CD4-positive, alpha-beta T cell treated with Interleukin-4 for 4 hours (primary cell): ENCODE measurements around the gene PAMR1.
A peak's percentile ranks its signal among the peaks of the same experiment; 100 is the strongest.

ENCODE experiments used
- DNase-seq: peaks from one replicate; pipeline ENCODE4 v3.0.0-alpha.2; 2020

PAMR1 gene

DNA sequence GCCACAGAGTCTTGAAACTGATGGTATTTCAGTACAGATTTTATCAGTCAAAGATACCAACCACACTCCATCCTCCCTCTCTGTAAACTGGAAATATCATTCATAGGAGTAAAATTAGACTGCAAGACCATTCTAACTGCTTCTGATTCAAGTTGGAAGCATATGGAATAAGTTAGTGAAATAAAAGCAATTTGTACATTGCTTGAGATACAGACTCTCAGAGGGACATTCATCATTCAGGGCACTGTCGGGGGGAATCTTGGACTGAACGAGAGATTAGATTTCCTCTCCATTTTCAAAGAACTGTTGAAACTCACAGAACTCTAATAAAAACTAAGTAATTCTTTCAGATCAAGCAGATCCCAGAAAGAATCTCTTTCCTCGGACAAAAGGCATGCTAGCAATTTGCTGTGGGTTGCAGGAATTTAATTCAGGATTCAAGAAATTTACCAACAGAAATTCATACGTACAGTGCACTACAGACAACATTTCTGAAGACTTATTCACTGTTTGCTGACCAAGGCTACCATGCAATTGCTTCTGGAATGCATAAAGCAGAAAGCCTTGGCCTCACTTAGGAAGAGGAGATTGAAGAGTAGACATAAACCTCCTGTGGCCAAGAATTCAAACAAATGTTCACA is 34.1 kb downstream of the PAMR1 start:
- no peak for DNase-seq

DNA sequence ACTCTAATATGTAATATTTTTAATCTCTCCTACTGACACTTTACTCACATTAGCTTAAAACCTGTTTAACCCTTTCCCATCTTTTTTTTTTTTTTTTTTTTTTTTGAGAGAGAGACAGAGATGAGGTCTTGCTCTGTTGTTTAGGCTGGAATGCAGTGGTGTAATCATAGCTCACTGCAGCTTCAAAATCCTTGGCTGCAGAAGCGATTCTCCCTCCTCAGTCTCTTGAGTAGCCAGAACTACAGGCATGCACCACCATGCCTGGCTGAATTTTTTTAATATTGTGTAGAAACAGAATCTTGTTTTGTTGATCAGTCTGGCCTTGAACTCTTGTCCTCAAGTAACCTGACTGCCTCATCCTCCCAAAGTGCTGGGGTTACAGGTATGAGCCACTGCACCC is 37.3 kb downstream of the PAMR1 start:
- no peak for DNase-seq

DNA sequence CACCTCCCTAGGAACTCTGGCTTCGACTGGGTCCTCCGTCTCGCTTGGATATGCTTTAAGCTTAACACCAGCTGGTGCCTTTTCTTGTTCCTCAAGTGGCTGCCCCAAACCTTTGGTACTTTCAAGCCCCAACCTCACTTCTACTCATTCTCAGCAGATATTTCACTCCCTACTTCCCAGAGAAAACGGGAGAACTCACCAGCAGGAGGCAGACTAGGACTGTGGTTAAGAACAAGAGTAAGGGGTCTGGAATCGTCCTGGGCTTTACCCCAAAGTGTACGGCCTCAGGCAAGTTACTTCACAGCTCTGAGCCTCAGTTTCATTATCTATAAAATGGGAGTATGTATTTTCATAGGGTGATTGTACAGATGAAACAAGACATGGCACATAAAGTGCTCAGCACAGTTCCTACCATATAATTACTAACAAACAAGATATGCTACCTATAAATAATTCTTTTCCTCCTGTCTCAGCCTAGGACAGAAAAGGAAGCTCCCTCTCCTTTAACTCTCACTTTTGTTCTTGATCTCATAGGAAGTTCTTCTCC is 37.8 kb downstream of the PAMR1 start:
- DNase-seq, result no peak

DNA sequence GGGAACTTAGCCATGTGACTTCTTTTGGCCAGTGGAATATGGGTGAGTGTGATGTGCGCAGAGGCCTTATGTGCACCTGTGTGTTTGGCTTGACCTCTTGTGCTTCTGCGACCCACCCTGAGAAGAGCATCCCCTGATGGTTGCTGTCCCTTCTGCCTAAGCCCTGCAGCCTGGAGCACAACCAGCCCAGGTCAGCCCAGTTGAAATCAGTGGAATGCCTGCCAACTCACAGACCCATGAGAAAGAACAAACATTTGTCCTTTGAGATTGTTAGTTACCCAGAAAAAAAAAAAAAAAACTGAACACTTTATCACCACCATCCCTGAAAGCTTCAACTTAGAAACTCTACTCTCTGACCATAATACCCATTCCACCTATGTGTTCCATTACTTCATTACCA is 38.5 kb downstream of the PAMR1 start:
- no peak for DNase-seq

DNA sequence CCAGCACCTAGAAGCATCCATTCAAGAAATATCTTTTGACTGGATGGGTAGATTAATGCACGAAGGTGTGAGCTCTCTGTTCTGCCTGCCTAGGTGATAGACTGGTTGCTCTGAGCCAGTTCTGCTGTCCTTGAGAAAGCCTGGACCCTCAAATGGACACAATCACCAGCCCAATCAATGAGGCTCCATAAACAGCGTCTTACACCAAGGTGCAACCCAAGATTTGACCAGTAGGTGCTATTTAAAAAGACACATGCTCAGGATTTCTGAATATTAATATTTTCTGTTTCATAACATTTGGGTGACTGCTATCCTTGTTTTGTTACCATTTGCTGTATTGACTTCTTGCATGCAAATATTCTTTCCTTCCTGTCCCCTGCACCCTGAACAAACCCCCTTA is 39.0 kb downstream of the PAMR1 start:
- DNase-seq, result no peak

DNA sequence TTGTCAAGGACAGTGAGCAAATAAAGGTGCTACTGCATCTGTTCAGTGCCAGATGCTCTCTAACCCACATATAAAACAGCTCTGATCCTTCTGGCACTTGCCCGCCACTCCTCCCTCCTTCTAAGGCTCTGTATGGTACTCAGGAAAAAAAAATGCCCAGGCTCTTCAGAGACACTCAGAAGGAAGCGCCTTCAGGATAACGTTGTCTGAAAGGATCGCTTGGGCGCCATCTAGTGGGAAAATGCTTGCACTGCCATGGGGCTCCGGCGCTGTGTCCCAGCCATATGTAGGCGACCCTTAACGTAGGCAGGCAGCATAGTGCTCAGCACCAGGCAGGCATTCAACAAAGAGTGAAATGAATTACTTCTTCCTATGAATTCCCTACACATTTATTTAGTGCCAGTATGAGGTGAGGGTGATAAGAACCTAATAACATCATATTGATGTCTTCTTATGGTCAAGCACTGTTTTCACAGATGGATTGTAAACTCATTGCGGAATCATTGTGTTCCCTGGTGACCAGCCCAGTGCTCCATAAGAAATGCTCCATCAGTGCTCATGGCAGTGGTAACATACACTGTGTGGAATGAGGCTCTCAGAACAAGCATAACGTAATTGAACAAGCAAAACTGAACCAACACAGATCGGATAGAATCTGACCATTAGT is 39.6 kb downstream of the PAMR1 start:
- peak; percentile 59 for DNase-seq

DNA sequence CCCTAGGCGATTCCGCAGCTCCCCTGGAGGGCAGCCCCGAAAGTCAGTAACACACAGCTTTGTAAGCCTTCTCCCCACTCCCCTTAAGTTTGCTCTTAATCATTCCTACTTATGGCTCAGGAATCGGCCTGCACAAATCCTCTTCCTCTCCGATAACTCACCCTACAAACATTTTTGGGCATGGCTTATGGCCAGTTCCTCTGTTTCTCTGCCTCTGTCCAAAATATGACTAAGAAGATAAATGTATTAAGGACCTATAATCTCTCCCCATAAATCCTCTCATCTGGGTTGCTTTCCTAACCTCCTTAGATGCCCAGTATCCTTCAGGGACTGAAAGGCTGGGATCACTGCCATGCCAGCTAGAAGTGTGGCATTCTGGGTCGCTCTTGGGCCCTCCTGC is 41.0 kb downstream of the PAMR1 start:
- no peak for DNase-seq

DNA sequence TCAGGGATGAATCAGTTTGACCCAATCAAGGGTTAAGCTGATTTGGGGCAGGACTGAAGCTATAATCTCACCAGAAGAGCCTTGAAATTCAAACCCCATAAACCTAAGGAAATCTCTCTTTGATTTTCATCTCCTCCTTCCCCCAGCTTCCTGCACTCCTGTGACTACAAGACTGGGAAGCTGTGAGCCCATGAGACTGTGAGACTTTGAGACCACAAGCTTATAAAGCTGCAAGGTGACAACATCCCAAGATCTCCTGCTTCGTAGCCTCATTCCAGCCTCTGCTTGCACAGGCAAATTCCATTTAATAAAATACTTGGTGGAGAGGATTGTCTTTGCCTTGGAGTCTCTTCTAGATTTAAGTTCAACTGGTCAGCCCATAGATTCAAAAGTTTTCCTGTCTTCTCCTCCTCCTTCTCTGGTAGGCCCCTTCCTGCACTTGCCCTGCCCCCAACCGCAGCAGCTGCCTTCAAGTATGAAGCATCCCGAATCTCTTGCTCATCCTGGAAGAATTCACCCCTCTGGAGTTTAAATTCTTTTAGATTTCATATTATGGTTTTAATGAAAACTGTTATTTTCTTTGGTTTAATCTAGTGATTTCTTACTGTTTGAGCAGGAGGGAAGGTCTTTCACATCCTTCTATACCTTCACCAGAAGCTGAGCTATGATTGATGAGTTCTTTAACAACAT is 42.1 kb downstream of the PAMR1 start:
- no peak for DNase-seq

DNA sequence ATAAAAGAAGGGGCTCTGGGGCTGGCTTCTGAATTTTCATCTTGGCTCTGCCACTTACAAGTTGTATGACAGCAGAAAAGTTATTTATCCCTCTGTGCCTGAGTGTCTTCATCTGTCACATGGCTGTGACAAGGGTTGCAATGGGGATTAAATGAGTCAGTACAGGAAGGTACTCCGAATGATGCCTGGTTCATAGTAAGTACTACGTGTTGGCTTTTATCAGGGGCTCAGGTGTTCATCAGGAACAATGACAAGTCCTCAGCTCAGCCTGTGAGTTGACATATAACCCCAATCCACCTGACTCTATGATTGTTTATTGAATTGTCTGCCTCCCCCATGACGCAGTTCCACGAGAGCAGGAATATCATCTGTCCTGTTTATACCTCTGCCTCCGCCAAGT is 45.7 kb downstream of the PAMR1 start:
- DNase-seq, result no peak

DNA sequence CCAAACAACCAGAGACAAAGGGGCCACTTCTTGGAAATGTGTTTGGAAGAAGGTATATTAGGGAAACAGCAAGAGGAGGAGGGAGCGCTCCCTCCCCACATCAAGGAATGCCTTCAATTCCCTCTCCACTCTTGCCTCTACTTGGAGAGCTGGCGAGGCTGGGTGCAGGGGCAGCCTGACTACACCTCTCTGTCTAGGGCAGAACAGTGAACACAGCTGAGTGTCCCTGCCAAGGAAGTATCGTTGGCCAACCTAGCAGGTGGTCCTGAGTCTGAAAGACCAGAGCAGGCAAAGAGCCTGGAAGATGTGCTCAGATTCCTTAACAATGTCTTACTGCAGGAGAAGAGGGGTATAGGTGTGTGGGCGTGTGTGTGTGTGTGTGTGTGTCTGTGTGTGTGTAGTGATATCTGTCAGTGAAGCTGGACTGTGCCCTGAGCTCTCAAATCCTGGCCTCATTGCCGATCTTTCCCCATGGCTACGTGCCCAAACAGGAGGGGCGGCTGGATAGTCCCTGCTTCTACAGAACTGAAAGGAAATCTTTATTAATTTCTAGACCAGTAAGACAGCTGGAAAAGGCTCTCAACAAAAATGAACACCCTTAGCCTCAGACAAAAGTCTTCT is 46.8 kb downstream of the PAMR1 start:
- DNase-seq, result no peak

DNA sequence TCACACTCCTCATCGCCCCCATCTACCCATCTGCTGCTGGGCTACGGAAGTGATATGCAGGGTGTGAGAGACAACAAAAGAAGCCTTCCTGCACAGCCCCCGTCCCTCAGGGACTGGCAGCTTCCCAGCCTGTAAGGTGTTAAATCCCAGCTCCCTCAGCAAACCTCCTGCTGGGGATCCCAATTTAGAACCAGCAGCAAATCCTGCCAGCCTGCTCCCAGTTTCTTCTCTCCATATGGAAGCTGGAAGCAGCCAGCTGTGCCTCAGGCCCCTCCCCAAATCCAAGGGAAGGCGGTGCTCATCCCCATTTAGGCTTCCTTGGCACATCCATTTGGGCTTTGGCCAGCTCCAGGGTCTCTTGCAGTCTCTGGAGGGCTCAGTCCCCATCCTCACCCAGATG is 47.5 kb downstream of the PAMR1 start:
- DNase-seq, result no peak

DNA sequence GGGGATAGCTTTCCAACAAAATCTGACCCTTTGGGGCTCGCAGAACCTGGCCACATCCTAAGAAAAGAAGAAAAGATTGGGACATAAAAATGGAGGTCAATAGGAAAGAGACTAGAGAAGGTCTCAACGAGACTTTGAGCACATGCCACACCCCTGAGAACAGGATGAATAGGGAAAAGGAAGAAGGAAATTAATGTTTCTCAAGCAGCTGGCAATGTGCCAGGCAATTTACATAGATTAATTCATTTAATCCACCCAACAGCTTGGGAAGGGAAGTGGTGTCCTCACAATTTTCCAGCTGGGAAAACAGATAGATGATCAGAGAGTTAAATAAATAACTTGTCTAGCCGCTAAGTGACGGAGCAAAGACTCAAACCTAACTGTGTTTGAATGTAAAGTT is 50.7 kb downstream of the PAMR1 start:
- no peak for DNase-seq

DNA sequence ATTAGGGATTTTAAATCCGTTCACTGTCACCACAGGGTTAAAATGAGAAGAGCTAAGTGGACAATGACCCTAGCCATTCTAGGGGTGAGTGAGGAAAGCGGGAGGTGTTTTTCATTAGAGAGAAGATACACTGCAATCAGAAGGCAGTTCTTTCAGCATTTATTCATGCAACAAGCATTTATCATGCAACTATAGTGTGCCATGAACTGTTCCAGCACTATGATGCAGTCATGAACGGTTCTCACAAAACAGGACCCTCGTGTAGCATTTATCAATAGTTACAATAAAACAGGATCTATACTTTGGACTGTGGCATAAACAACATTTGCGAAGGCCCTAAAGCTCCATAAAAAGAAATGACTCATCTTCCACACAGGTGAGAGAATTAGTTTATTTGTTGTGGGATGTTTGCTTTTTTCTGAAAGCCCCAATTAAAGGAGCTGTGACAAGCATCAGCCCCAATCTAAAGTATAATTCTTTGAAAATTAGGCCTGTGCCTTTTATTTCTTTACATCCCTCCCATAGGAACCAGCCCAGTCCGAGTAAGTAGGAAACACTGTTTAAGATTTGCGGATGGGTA is 51.5 kb downstream of the PAMR1 start:
- DNase-seq, result no peak

DNA sequence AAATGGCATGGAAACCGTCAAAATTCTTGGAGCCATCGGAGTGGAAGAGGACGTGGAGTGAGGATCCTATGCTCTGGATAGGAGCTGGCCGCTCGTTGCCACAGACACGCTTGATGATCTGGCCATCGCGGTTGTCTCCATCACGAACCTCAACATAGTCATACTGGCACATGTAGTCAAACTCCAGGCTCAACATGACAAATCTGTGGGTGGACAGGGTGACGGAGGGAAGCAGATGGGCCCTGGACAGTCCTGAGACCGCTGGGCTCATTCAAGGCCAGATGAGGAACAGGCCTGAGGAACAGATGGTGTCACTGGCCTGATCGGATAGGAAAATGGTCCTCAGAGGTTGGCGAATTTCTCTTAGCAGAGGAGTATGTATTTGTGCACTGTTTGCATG is 54.8 kb downstream of the PAMR1 start:
- no peak for DNase-seq

DNA sequence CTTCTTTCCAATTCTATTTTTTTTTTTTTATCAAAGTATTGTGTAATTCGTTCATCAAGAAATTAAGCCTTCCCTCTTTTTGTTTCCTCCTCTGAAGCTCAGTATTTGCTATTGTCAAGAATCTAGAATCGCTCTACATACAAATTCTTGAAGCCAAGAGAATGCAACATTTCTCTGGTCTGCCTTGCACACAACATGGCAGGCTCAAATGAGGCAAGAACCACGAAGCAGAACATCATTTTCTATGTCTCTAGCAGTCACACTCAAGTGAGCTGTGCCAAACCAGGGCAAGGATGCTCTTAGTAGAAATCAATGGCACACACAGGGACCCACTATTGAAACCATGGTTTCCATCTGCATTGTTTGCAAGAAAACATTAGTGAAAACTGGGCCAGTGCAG is 59.4 kb downstream of the PAMR1 start:
- no peak for DNase-seq

DNA sequence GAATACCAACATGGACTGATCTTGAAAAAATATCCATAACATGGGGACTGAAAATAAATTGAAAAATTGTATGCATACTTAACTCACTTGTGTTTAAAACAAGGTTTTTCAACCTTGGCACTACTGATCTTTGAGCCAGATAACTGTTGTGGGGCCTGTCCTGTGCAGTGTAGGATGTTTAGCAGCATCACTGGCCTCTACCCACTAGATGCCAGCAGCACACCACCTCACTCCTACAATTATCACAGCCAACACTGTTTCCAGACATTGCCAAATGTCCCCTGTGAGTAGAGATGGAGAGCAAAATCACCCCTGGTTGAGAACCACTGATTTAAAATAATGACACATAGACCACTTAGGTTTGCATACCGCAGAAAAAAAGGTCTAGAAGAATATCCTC is 61.1 kb downstream of the PAMR1 start:
- DNase-seq, result no peak

DNA sequence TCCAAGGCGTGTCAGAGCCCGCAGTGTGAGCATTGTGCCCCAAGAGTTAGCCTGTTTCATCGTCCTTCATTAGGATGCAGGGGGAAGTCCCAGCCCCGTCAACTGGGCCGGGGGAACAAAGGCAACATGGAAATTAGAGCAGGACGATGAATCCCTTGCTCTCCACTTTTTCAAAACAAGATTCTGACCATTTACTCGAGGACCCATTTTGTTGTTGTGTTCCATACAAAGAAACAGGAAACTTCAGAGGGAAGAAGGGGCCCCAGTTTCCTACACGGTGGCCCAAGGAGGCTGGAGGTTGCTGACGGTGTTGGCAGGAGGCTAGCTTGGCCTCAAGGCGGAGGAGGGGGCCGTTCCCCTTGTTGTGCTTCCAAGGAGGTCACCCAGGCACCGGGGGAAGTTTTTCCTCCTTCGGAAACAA is 62.1 kb downstream of the PAMR1 start:
- no peak for DNase-seq

DNA sequence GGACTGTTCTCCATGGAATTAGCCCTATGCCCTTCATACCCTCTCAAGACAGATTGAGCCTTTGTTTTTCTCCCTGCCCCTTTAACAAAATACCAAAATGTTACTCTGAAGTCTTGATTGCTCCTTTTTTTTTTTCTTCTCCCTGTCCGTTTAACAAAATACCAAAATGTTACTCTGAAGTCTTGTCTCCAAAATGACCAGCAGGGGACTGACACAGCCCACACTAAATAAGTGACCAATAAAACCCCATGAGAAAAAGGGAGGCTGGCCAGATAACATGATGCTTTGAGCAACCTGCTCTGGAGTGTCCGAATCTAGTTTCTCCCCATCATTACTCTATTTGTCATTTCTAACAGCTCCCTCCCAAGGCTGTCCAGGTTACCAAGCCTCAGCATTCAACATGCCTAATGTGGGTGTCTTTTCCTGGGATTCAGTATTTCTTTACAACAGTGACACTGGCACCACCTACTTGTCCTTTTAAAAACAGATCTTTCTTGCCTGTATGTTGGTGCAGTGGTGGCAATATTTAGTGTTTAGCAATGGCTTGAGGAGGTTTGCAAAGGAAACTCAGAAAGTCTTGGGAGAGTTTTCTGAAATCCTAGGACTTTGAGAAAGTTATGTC is 63.4 kb downstream of the PAMR1 start:
- DNase-seq, result no peak

DNA sequence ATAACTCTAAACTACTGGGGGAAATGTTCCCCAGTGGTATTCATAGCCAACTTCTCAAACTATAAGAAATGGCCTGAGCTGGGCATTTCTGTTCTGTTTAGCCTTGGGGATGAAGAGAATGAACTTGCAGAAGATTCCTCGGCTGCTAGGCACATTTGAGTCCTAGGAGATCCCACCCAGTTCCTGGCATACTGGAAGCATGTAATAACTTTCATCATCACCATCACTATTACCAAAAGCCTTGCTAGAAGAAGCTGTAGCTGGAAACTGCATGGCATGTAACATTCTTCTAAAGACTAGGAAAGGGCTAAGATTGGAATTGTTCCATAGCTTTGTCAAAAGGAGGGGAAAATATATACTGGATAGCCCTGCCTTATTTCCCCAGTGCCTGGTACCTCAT is 65.9 kb downstream of the PAMR1 start:
- DNase-seq, result no peak

DNA sequence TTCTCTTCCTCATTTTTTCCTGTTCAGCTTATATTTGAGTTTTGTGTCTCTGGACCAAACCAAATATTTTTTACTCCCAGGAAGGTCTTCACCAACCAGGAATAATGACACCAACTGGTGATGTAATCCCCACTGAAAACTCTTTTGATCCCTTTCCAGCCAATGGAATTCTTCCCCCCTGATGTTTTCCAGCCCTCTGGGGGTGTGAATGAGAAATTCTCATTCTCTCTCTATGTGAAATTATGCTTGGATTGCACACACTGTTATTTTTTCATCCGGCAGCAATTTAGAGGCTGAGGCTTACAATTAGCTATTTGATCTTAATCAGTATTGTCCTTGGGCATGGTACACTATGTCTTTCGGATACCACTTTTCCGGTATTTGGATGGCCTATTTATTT is 66.6 kb downstream of the PAMR1 start:
- DNase-seq, result no peak

DNA sequence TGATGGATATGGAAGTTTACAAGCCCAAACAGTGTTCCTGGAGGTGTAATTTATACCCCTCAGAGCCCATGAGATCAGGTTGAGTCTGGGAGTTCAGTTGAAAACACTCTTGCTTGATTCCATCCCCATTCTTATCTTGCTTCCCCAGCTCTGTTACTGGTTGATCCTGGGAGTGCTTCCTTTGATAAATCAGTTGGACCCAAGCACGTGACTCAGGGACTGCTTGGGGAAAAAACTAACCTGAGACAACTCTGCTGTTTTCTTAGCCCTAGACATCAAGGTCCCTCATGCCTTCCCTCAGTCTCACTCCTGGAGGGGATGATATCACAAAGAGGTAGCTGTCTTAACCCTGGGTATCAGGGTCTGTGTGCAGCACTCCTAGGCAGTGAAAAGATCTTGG is 71.1 kb downstream of the PAMR1 start:
- DNase-seq, result no peak

DNA sequence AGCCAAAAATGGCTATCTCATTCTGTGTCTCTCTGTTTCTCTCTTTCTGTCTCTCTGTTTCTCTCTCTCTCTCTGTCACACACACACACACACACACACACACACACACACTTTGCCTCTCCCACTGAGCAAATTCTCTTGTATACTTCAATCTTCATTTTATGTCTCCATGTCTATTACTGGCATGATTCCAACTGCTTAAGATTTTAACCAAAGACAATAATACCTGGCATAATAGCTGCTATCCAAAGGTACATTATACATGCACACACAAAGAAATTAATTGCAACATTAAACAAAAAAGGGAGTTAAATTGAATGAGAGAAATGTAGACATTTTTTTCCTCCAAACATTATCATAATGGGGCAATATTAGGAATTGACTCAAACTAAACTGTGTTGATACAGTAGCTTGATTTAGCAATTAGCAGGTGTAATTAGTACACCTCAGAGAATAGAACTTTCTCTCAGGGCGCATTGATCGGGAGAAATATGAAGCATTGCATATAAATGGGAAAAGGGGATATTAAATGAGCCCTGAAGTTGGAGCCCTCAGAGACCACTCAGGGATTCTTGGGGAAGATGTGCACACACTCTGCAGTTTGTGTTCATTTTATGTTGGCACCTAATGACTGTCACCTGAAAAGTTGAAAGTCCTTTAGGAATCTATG is 88.7 kb downstream of the PAMR1 start:
- no peak for DNase-seq
